ENCODE data around the gene DNASE2. TPM values are rescaled to one million over a fixed set of nuclear protein-coding genes. Genes with fewer than 3 reads are reported as not detected.

Gene DNASE2
- total RNA-seq, 4 donors from 2014 or later: 24.6 to 34.4 (median 34.4) TPM

DNA sequence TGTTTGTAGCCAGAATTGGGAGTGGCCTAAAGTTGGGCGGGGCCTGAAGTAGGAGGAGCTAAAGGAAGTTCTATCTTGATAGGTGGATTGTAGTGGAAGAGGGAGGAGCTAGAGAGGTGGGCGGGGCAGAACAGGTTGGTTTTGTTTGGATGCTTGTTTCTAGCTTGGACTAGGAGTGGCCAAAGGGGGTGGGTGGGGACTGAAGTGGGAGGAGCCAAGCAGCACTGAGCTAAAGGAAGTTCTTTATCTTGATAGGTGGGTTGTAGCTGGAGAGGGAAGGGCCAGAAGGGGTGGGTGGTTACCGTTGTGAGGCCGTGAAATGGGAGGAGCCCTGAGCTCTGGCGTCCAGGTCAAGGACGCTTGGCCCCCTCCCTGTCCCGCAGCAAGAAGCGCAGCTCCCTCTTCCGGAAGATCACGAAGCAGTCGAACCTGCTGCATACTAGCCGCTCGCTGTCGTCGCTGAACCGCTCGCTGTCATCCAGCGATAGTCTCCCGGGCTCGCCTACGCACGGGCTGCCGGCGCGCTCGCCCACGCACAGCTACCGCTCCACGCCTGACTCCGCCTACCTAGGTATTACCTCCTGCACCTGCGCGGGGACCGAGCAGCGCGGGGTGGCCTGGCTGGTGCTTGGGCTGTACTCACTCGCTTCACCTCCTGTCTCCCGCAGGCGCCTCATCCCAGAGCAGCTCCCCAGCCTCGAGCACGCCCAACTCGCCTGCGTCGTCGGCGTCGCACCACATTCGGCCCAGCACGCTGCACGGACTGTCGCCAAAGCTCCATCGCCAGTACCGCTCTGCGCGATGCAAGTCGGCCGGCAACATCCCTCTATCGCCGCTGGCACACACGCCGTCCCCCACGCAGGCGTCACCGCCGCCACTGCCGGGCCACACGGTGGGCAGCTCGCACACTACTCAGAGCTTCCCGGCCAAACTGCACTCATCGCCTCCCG, 8.0 kb downstream of the DNASE2 start:
- Histone ChIP-seq H3K4me1 (peaks cover 0 to 6% (median 3%) of the 10 kb centered on the region in 4 donors), H3K36me3 (peaks cover 0 to 6% (median 0%) of the 10 kb centered on the region in 4 donors), H3K27me3 (no peaks in the 10 kb centered on the region), H3K27ac (peak overlapping the region in 2 of 4 donors; percentile 18 to 49), H3K4me3 (peak overlapping the region in 2 of 4 donors; percentile 10 to 23), H3K9me3 (no peaks in the 10 kb centered on the region)
- in situ Hi-C loops (cut with MboI; ENCODE audit: low pct_ligation_motif_present in 1 of 4, low pct_unique_long_range_greater_than_20kb in 1 of 4, low sequenced_read_pairs in 3 of 4) (no loop called here), intact Hi-C loops (cut with DNase I; ENCODE audit: low total_unique reads) (no loop called here)
- TF ChIP-seq POLR2AphosphoS5 (IDR thresholded peaks at IDR 0.05) (no peak), EP300 (IDR thresholded peaks at IDR 0.05; ENCODE audit: low read depth) (no peak), POLR2A (IDR thresholded peaks at IDR 0.05) (no peak)
- TF ChIP-seq, protein P1, sequence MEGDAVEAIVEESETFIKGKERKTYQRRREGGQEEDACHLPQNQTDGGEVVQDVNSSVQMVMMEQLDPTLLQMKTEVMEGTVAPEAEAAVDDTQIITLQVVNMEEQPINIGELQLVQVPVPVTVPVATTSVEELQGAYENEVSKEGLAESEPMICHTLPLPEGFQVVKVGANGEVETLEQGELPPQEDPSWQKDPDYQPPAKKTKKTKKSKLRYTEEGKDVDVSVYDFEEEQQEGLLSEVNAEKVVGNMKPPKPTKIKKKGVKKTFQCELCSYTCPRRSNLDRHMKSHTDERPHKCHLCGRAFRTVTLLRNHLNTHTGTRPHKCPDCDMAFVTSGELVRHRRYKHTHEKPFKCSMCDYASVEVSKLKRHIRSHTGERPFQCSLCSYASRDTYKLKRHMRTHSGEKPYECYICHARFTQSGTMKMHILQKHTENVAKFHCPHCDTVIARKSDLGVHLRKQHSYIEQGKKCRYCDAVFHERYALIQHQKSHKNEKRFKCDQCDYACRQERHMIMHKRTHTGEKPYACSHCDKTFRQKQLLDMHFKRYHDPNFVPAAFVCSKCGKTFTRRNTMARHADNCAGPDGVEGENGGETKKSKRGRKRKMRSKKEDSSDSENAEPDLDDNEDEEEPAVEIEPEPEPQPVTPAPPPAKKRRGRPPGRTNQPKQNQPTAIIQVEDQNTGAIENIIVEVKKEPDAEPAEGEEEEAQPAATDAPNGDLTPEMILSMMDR (IDR thresholded peaks at IDR 0.05): no peak
- peak; percentile 66 for DNase-seq
- WGBS, 2 donors (ENCODE audit: low coverage in 1 of 2): 29 to 78% methylated on average over 2 to 67 of the region's 70 CpGs

DNA sequence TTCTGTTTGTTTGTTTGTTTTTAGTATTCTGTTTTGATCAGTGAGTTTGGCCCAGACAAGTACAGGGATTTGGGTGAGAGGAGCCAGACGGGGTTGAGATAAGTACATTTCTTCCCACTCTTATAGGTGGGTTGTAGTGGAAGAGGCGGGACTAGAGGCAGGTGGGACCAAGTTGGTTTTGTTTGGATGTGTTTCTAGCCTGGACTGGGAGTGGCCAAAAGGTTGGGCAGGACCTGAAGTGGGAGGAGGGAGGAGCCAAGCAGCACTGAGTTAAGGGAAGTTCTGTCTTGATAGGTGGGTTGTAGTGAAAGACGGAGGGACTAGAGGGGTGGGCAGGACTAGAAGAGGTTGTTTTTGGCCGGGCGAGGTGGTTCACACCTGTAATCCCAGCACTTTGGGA, 9.0 kb downstream of the DNASE2 start:
- TF ChIP-seq EP300 (IDR thresholded peaks at IDR 0.05; ENCODE audit: low read depth) (no peak), POLR2AphosphoS5 (IDR thresholded peaks at IDR 0.05) (no peak), POLR2A (IDR thresholded peaks at IDR 0.05) (no peak)
- TF ChIP-seq, protein P1 (IDR thresholded peaks at IDR 0.05): no peak

DNA sequence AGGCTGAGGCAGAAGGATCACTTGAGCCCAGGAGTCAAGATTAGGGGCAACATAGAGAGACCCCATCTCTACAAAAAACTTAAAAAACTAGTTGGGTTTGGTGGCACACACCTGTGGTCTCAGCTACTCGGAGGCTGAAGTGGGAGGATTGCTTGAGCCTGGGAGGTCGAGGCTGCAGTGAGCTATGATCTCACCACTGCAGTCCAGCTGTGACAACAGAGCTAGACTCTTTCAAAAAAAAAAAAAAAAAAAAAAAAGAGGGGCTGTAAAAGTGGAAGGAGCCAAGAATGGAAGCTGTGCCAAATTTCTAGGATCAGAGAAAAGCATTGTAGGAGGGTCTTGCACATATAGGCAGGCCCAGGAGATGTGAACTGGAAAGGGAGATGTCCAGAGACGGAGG, 9.6 kb downstream of the DNASE2 start:
- Histone ChIP-seq H3K4me3 (no peak overlapping the region), H3K27me3 (no peaks in the 10 kb centered on the region), H3K4me1 (peaks cover 5 to 17% (median 14%) of the 10 kb centered on the region in 4 donors), H3K36me3 (no peaks in the 10 kb centered on the region), H3K27ac (no peak overlapping the region), H3K9me3 (no peaks in the 10 kb centered on the region)
- intact Hi-C loops (cut with DNase I; ENCODE audit: low total_unique reads): no loop called here
- TF ChIP-seq EP300 (IDR thresholded peaks at IDR 0.05; ENCODE audit: low read depth): no peak
- 73 to 100% methylated on average over 1 to 3 of the region's 3 CpGs for WGBS, 2 donors (ENCODE audit: low coverage in 1 of 2)
- in situ Hi-C loops (cut with MboI; ENCODE audit: low pct_ligation_motif_present in 1 of 4, low pct_unique_long_range_greater_than_20kb in 1 of 4, low sequenced_read_pairs in 3 of 4): no loop called here
- no peak for DNase-seq

More for the DNA sequence above, 9.0 kb downstream of the DNASE2 start:
- Histone ChIP-seq H3K9me3 (no peaks in the 10 kb centered on the region), H3K36me3 (no peaks in the 10 kb centered on the region), H3K4me1 (peaks cover 5 to 12% (median 10%) of the 10 kb centered on the region in 4 donors), H3K4me3 (no peak overlapping the region), H3K27me3 (no peaks in the 10 kb centered on the region), H3K27ac (no peak overlapping the region)
- 86 to 87% methylated on average over 5 of the region's 5 CpGs for WGBS, 2 donors (ENCODE audit: low coverage in 1 of 2)
- DNase-seq: no peak
- in situ Hi-C loops (cut with MboI; ENCODE audit: low pct_ligation_motif_present in 1 of 4, low pct_unique_long_range_greater_than_20kb in 1 of 4, low sequenced_read_pairs in 3 of 4) (no loop called here), intact Hi-C loops (cut with DNase I; ENCODE audit: low total_unique reads) (no loop called here)

DNA sequence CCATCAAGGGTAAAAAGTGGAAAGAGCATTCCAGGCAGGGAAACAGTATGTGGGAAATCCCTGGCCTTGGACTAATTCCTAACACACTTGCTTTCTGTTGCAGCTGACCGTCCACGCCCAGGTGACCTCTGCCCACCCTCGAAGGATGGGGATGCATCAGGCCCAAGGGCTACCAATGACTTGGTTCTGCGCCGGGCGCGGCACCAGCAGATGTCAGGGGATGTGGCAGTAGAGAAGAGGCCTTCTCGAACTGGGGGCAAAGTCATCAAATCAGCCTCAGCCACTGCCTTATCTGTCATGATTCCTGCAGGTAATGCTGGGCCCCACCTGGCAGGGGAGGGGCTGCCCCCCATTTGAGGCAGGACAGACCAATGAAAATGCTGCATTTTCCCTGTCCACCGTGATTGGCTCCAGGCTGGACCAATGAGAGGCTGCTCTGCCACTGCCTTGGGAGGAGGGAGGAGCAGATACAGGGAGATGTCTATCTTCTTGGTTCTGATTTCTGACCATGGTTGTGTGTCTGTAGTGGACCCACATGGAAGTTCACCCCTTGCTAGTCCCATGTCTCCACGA, 12.6 kb downstream of the DNASE2 start:
- no peak overlapping the region for H3K27ac ChIP-seq
- intact Hi-C loops (cut with DNase I; ENCODE audit: low total_unique reads): no loop called here
- H3K27me3 ChIP-seq: no peaks in the 10 kb centered on the region
- no peak overlapping the region for H3K4me3 ChIP-seq
- no peak for TF ChIP-seq POLR2A (IDR thresholded peaks at IDR 0.05)
- TF ChIP-seq POLR2AphosphoS5 (IDR thresholded peaks at IDR 0.05): no peak
- no peak for TF ChIP-seq EP300 (IDR thresholded peaks at IDR 0.05; ENCODE audit: low read depth)
- peaks cover 5 to 15% (median 13%) of the 10 kb centered on the region in 4 donors for H3K4me1 ChIP-seq
- no peak for DNase-seq
- WGBS, 2 donors (ENCODE audit: low coverage in 1 of 2): 92% methylated on average over 9 of the region's 10 CpGs; no CpG with 5 or more reads in 1 of the 2 donors
- H3K36me3 ChIP-seq: no peaks in the 10 kb centered on the region
- in situ Hi-C loops (cut with MboI; ENCODE audit: low pct_ligation_motif_present in 1 of 4, low pct_unique_long_range_greater_than_20kb in 1 of 4, low sequenced_read_pairs in 3 of 4): no loop called here
- H3K9me3 ChIP-seq: no peaks in the 10 kb centered on the region

Data from transverse colon (tissue), 4 donors.